ENCODE measurements around the gene CHMP4A.

Gene CHMP4A

GRCh38 chr14:24194186-24194872, 19.0 kb downstream of the CHMP4A start:
- DNase-seq: no peak

DNA sequence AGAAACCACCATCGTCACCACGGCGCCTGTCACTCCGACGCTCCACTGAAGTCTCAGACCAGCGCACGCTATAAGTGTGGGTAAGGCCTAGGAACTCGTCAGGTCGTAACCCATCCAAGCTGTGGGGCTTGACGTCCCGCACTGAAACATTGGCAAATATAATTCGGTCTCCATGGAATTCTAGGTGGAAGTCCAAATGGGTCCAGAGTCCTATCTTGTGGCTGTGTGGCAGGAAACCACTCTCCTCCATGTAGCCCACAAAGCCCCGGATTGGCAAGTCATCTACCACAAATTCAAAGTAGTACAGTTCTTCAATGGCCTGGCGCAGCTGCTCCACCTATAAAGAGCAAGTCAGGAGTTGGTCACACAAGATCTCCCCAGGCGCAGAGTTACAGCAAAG, 20.4 kb downstream of the CHMP4A start:
- DNase-seq: no peak

GRCh38 chr14:24190416-24190815, 22.9 kb downstream of the CHMP4A start:
- DNase-seq: no peak

GRCh38 chr14:24189460-24189859, 23.8 kb downstream of the CHMP4A start:
- no peak for DNase-seq

- DNase-seq: no peak
Observed at GRCh38 chr14:24189059-24189375, 24.3 kb downstream of the CHMP4A start.

DNA sequence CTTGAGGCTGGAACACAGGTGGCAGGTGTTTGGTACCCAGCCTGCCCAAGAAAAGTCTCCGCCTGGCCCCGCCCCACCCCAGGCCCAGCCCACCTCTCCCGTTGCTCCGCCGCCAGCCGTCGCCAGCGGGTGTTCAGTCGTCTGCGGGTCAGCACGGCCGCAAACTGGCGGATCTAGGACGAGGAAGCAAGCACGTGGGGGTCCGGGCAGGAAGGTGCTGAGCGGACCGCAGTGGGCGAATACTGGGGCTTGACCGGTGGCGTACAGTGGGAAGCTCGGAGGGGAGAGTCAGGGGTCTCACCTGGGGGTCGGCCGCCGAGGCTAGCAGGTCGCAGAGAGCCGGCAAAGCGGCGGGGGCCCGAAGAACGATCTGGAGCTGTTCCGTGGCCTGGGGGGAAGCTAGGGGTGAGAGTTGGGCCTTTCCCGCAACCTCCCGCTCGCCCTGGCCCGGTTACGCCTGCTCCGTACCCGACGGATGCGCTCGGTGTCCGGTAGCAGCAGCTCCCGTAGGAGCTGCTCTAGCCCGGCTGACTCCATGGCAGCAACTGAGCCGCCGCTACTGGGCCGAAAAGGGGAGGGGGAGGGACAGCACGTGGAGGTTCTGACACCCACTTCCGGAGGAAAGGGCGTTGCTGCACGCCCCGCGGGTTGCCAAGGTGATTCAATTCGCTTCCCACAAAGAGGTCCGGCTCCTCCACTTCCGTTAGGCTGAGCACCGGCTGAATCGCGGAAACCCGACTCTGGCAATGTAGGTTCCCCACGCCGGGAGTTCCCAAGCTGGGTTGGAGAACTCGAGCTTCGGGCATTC, 24.8 kb downstream of the CHMP4A start, which contains the start of gene IPO4:
IPO4 (minus strand) TSS at position 566 of the 808 bp plus-strand sequence; CDS start at position 537, 29 bp downstream.
- peak; percentile 96 for DNase-seq

DNA sequence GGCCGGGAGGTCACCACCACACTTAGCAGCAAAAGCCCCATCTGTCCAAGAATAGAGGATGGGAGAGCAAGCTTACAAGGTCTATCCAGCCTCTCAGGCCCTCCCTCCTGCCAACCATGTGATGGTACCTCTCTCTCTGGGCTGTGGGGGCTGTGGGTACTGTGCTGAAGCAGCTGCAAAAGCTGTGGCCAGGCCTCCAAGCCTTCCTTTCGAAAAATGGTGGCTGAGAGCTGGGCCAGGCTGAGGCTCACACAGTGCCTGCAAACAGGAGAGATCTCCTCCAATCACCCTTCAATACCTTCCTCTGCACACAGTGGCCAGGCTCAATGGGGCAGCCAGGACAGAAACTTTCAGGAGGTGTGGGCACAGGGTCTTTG, 25.8 kb downstream of the CHMP4A start:
- DNase-seq: no peak

GRCh38 chr14:24186831-24187538, 26.3 kb downstream of the CHMP4A start:
- DNase-seq: no peak

DNA sequence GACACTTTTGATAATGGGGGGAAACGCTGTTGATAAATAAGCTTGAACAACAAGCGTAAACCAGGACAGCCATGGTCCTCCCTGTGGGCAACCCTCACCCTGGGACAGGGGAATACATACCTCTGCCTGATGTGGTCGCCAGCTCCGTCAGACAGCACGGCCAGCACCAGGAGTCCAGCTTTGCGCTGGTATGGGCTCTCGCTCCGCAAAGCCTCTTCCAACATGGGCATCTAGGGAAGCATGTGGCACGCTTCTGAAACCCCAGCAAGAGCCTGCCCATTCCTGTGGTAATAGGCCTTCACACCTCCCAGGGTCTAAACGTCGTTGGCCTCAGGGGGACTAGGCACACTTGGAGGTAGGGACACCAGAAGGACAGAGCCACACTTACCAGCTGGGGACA, 27.5 kb downstream of the CHMP4A start:
- DNase-seq: no peak

- no peak for DNase-seq
Observed at GRCh38 chr14:24185026-24185425, 28.3 kb downstream of the CHMP4A start.

GRCh38 chr14:24184104-24184970, 29.0 kb downstream of the CHMP4A start:
- no peak for DNase-seq

DNA sequence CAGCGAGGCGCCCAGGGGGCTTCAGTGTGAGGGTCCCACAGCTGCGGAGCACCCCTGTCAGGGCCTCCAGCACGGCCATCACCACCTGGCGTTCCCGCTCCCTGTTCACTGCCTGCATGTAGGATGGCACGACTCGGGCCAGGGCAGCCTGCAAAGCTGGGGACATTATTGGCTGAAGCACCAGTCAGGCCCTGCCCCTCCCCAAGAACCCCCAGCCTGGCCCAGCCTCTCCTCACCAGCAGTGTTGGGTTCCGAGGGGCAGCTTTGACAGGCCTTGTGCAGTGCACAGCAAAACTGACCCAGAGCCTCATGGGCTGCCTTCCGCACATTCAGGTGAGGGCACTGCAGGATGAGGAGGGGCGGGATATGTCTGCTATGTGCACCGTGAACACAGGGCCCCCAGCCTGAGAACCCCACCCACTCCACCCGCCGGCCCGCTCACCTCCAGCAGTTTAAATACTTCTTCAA, 30.2 kb downstream of the CHMP4A start:
- no peak for DNase-seq

DNA sequence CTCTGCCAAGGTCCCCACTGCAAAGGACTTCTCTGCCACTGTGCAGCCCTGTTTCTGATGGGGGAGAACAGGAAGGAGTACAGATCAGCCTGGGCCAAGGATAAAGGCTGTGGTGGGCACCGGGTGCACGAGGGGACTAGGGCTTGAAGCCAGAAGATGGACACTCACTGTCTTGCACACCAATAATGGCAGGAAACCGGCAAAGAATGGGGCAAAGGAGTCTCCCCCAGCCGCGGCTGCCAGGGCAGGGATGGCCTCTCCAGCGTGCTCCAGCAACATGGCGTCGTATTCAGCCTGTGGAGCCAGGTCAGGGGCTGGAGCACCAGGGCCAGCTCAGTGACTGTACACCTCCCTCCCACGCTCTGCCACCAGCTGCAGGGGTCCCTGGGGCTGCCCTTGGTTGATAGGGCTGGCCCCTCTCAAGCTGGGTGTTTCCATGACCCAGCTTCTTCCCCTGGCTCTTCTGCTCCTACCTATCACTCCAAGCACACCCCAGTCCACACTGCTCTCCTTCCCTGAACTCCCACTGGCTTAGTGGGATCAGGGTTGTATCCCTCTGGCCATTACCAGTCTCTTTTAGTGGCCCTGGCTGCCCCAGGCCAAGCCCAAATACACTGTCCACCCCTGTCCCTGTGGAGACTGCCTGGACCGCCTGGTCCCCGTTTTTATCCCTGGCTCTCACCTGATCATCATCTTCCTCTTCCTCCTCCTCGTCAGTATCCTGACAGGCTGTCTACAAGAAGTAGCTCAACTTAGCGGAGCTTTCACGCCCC, 31.0 kb downstream of the CHMP4A start:
- no peak for DNase-seq

- DNase-seq: no peak
Observed at GRCh38 chr14:24181371-24182077, 31.8 kb downstream of the CHMP4A start.

DNA sequence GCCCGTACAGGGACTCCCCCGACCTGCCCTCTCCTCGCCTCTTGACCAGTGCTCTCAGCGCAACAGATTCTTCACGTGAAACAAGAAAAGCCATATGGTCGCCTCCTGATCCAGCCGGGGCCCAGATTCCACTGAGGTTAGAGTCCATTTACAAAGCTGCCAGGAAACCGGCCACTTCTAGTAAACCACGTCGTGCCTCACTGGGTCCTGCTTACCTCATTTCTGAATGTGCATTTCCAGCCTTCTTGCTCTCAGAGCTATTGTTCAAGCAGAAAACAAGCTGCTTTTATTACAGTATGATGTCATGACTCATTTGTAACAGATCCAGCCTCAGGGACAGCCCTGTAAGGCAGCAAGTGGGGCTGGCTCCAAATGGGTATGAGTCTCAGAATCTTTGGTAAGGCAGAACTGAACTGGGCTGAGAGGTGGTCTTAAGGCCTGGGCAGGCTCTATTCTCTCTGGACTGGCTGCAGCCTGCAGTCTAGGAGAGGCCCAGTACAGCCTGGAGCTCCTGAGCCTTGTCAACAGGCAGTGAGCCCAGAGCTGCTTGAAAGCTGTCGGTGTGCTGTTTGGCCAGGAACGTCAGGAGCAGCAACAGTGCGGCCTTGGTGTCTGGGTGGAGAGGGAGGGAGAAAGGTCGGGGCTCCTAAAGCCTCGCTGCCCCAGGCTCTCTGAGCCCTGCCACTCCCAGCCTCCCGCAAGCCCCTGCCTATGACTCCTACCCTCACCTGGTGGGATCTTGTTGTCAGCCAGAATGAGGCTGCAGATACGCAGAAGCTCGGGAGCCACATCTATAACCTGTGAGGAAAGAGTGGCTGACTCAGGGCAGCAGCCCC, 33.1 kb downstream of the CHMP4A start:
- DNase-seq: no peak

DNA sequence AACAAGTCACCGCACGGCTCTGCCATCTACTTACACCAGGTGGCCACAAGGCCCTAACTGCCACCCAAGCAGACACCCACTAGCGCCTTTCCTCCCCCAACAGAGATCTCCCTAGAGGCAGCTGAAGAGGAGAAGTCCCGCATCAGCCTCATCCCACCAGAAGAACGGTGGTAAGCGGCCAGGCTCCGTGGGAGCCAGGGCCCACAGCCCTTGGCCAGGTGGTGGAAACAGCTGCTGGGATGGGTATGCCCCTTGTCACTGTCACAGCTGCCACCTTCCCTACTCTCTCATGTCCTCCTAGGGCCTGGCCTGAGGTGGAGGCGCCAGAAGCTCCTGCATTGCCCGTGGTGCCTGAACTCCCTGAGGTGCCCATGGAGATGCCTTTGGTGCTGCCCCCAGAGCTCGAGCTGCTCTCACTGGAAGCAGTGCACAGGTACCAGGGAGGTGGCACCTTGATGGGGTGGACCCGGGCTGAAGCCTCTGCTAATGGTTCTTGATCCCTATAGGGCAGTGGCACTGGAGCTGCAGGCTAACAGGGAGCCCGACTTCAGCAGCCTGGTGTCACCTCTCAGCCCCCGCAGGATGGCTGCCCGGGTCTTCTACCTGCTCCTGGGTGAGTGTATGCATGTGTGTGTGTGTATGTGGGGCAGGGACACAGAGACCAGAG, 33.9 kb downstream of the CHMP4A start:
- no peak for DNase-seq

DNA sequence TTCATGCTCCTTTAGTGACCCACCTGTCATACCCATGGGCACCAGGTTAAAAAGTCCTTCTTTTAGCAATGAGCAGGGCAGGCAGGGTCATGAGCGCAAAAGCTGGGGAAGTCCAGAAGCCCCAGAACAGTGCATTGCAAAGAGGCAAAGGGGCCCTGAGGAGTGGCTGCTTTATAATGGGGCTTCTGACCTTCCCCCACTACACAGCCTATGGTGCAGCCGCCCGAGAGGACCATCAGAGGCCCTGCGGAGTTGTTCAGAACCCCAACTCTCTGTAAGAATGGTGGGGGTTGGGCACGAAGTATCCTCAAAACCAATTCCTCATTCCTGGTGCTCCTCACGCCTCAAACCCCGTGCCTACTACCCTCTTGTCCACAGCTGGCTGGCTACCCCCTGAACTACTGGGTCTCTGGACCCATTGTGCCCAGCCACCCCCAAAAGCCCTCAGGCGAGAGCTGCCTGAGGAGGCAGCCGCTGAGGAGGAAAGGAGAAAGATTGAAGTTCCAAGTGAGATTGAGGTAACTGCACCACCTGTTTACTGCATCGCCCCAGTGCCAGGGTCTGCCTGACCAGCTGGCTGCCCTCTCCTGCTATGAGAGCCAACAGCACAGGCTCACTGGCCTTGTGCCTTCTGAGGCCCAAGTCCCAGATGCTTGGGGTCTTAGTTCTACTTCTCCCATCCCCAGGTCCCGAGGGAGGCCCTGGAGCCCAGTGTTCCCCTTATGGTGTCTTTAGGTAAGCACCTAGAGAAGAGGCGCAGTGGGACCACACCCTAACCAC, 34.7 kb downstream of the CHMP4A start:
- no peak for DNase-seq

DNA sequence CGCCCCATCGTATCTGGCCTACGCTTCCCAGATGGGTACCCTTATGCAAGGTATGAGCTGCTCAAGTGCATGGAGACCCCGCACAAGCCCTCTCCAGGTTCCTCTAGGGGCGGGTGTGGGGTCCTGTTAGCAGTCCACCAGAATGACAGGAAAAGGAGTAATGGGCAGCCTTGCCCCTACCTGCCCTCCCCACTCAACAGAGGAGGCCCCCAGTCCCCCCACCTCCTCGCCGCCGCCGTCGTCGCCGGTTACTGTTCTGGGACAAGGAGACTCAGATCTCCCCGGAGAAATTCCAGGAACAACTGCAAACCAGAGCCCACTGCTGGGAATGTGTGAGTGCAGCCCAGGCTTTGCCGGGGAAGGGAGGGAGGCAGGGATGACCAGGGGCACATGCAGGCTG, 35.4 kb downstream of the CHMP4A start:
- DNase-seq: no peak

Measured in NCI-H510A treated with DMSO at 0.1 percent for 48 hours (cell line).